ENCODE data around the gene SFT2D1. TPM values are rescaled to one million over a fixed set of nuclear protein-coding genes. Genes with fewer than 3 reads are reported as not detected.

The SFT2D1 gene
- total RNA-seq, 1 experiment from 2014 or later = 65.6 TPM

GRCh38 chr6:166381381-166381732 is 39.0 kb upstream of the SFT2D1 start:
- intact Hi-C loops (cut with micrococcal nuclease) = loop anchor here (5.0 kb wide), 1 partner anchor 104 kb away; no protein-coding TSS in a partner anchor
- no peaks in the 10 kb centered on the region for H3K79me2 ChIP-seq (ENCODE audit: insufficient read depth, low read length)
- H3K27me3 ChIP-seq (ENCODE audit: insufficient read depth, low read length) = no peaks in the 10 kb centered on the region
- H3K27ac ChIP-seq (ENCODE audit: low read depth, low read length) = no peak overlapping the region
- DNase-seq (ENCODE audit: low read depth, low spot score) (no peak), ATAC-seq (no peak)
- peak overlapping the region; percentile 90 for H2AFZ ChIP-seq (ENCODE audit: low read depth, low read length, poor library complexity, severe bottlenecking)
- TF ChIP-seq SP1 (IDR thresholded peaks at IDR 0.05; ENCODE audit: low read depth) (no peak), JUND (IDR thresholded peaks at IDR 0.05) (no peak), EZH2 (IDR thresholded peaks at IDR 0.05) (no peak), POLR2A (IDR thresholded peaks at IDR 0.05; ENCODE audit: borderline replicate concordance, extremely low read depth, insufficient read depth, insufficient read length) (no peak), EGR1 (IDR thresholded peaks at IDR 0.05; ENCODE audit: low read depth) (no peak), CBX3 (IDR thresholded peaks at IDR 0.05; ENCODE audit: low read depth) (no peak), FOSL1 (IDR thresholded peaks at IDR 0.05; ENCODE audit: low read depth) (no peak)
- TF ChIP-seq, protein P1, sequence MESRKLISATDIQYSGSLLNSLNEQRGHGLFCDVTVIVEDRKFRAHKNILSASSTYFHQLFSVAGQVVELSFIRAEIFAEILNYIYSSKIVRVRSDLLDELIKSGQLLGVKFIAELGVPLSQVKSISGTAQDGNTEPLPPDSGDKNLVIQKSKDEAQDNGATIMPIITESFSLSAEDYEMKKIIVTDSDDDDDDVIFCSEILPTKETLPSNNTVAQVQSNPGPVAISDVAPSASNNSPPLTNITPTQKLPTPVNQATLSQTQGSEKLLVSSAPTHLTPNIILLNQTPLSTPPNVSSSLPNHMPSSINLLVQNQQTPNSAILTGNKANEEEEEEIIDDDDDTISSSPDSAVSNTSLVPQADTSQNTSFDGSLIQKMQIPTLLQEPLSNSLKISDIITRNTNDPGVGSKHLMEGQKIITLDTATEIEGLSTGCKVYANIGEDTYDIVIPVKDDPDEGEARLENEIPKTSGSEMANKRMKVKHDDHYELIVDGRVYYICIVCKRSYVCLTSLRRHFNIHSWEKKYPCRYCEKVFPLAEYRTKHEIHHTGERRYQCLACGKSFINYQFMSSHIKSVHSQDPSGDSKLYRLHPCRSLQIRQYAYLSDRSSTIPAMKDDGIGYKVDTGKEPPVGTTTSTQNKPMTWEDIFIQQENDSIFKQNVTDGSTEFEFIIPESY (IDR thresholded peaks at IDR 0.05; ENCODE audit: extremely low read depth, insufficient replicate concordance, low read length) = no peak
- TF ChIP-seq, protein P2, sequence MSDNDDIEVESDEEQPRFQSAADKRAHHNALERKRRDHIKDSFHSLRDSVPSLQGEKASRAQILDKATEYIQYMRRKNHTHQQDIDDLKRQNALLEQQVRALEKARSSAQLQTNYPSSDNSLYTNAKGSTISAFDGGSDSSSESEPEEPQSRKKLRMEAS (IDR thresholded peaks at IDR 0.05) = no peak
- TF ChIP-seq, protein P3, sequence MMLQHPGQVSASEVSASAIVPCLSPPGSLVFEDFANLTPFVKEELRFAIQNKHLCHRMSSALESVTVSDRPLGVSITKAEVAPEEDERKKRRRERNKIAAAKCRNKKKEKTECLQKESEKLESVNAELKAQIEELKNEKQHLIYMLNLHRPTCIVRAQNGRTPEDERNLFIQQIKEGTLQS (IDR thresholded peaks at IDR 0.05) = no peak
- H4K20me1 ChIP-seq (ENCODE audit: insufficient read depth) = no peaks in the 10 kb centered on the region
- RAD21 ChIA-PET (ENCODE audit: low non-redundant PET in 1 of 2, low total read pairs in 2 of 2, uncharacterized antibody in 2 of 2, unreplicated experiment in 2 of 2) = interaction anchor here in 1 of 2 experiments (0.7 kb wide), 1 partner anchor 86 kb away, joined by 3 read pairs; no protein-coding TSS in a partner anchor
- BruUV-seq (replicated peaks) = TSS peak; percentile 52
- peak overlapping the region; percentile 100 for H3K4me2 ChIP-seq (ENCODE audit: low read length)
- no peaks in the 10 kb centered on the region for H3K9me2 ChIP-seq (ENCODE audit: insufficient read depth)
- H3K4me3 ChIP-seq (replicated peaks in 1 of 2; ENCODE audit: low read depth in 1 of 2, low read length in 2 of 2) = peak overlapping the region; percentile 69 to 70
- H3K4me1 ChIP-seq (ENCODE audit: control insufficient read depth in 1 of 2, insufficient read depth in 2 of 2, low read length in 2 of 2) = peaks cover 4 to 17% of the 10 kb centered on the region in 2 experiments; a peak in 3 of 4 replicates
- no peaks in the 10 kb centered on the region for H3K36me3 ChIP-seq (ENCODE audit: control insufficient read depth in 1 of 2, insufficient read depth in 2 of 2, low read length in 2 of 2)
- POLR2A ChIA-PET = no interaction called here
- H3K9me3 ChIP-seq (ENCODE audit: control insufficient read depth in 1 of 2, insufficient read depth in 1 of 2, low read depth in 1 of 2, low read length in 2 of 2) = no peaks in the 10 kb centered on the region
- H3K9ac ChIP-seq (ENCODE audit: low read length) = peak overlapping the region; percentile 59
- CTCF ChIA-PET = interaction anchor here (0.6 to 1.5 kb wide), 9 partner anchors 10 to 269 kb away, joined by 3 to 8 read pairs (median 4); no protein-coding TSS in a partner anchor

Measured in HCT116 (cell line).